KBM-7 (cell line): ENCODE data around the gene TLE5.

ENCODE experiments used
- DNase-seq: peaks from one replicate; pipeline ENCODE4 v3.0.0-alpha.2; 2015
- in situ Hi-C: fragments of 300-500 bp; cut with MboI; formaldehyde crosslinking; loops from 2 replicates; pipeline ENCODE4 v1.14.3; 2020; ENCODE audit warnings: low sequenced_read_pairs, low pct_unique_long_range_greater_than_20kb, mixed read lengths

TLE5 gene

GRCh38 chr19:3062165-3063105, at the start of gene TLE5:
TSS of gene TLE5 (minus strand) at chr19:3062495. CDS start at chr19:3062200, 295 bp downstream.
- no peak for DNase-seq
- in situ Hi-C loops = no loop called here

GRCh38 chr19:3111586-3112247, 49.4 kb upstream of the TLE5 start:
- no peak for DNase-seq
- in situ Hi-C loops = no loop called here

GRCh38 chr19:3110126-3110825, 48.0 kb upstream of the TLE5 start:
- DNase-seq = no peak
- in situ Hi-C loops = no loop called here

GRCh38 chr19:3109491-3109890, 47.2 kb upstream of the TLE5 start:
- no peak for DNase-seq
- in situ Hi-C loops = no loop called here

GRCh38 chr19:3108775-3109174, 46.5 kb upstream of the TLE5 start:
- in situ Hi-C loops = no loop called here

GRCh38 chr19:3107658-3108057, 45.4 kb upstream of the TLE5 start:
- no peak for DNase-seq
- in situ Hi-C loops = no loop called here

More at GRCh38 chr19:3108775-3109174, 46.5 kb upstream of the TLE5 start:
- peak; percentile 77 for DNase-seq

- in situ Hi-C loops = no loop called here
- no peak for DNase-seq
Observed at GRCh38 chr19:3106509-3107141, 44.3 kb upstream of the TLE5 start.

GRCh38 chr19:3105641-3106508, 43.6 kb upstream of the TLE5 start:
- in situ Hi-C loops = no loop called here
- DNase-seq = no peak

- no peak for DNase-seq
- in situ Hi-C loops = no loop called here
Observed at GRCh38 chr19:3104708-3104983, 42.4 kb upstream of the TLE5 start.

GRCh38 chr19:3102239-3103140, 40.2 kb upstream of the TLE5 start:
- no peak for DNase-seq
- in situ Hi-C loops = no loop called here

GRCh38 chr19:3100747-3101730, 38.7 kb upstream of the TLE5 start:
- DNase-seq = no peak
- in situ Hi-C loops = no loop called here

- in situ Hi-C loops = no loop called here
- no peak for DNase-seq
Observed at GRCh38 chr19:3100331-3100730, 38.0 kb upstream of the TLE5 start.

- in situ Hi-C loops = no loop called here
- DNase-seq = no peak
Observed at GRCh38 chr19:3099347-3100145, 37.3 kb upstream of the TLE5 start.

- peak; percentile 32 for DNase-seq
- in situ Hi-C loops = no loop called here
Observed at GRCh38 chr19:3098515-3099346, 36.4 kb upstream of the TLE5 start.

- in situ Hi-C loops = no loop called here
- no peak for DNase-seq
Observed at GRCh38 chr19:3098141-3098514, 35.8 kb upstream of the TLE5 start.
